ENCODE data around the gene FARP2.

GRCh38 chr2:241461693-241462677 is 105.9 kb downstream of the FARP2 start:
- TF ChIP-seq CTCF (IDR thresholded peaks at IDR 0.05) (no peak), POLR2AphosphoS5 (IDR thresholded peaks at IDR 0.05) (no peak), POLR2A (IDR thresholded peaks at IDR 0.05) (no peak), EP300 (IDR thresholded peaks at IDR 0.05) (no peak)
